Gastroesophageal sphincter (tissue), 3 donors: ENCODE data around the gene XYLT1.

ENCODE experiments used
- EP300 ChIP-seq: sonication (generic); formaldehyde crosslinking; IDR thresholded peaks from one replicate; pipeline ENCODE4 v1.6.1; 2017; ENCODE audit warnings: antibody characterized with exemption, mild to moderate bottlenecking
- POLR2A ChIP-seq, 2 donors: fragments of 450-650 bp; IDR thresholded peaks; one replicate each; pipeline ENCODE4 v1.6.1; 2017; ENCODE audit warnings: antibody characterized with exemption in 2 of 2, mild to moderate bottlenecking in 2 of 2, moderate library complexity in 1 of 2
- TF ChIP-seq, protein P1 (sequence below), 4 experiments: fragments of 200-600 bp in 2 of 4; fragments of 450-650 bp in 2 of 4; sonication (generic) in 1 of 4; IDR thresholded peaks; one replicate each; pipeline ENCODE4 v1.5.1; 2017 to 2019; ENCODE audit warnings: antibody characterized with exemption in 4 of 4, mild to moderate bottlenecking in 2 of 4, moderate library complexity in 2 of 4

DNA sequence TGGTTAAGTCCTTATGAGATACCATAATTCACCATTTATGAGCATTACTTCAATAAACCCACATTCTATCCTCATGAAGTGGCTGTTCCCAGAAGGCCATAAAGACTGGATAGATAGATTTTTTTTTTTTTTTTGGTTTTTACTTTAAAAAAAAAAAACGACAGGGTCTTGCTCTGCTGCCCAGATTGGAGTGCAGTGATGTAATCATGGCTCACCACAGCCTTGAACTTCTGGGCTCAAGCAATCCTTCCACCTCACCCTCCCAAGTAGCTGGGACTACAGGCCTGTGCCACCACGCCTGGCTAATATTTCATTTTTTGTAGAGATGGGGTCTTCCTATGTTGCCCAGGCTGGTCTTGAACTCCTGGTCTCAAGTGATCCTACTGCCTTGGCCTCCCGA, 102.3 kb downstream of the XYLT1 start:
- TF ChIP-seq EP300: no peak
- TF ChIP-seq, protein P1, sequence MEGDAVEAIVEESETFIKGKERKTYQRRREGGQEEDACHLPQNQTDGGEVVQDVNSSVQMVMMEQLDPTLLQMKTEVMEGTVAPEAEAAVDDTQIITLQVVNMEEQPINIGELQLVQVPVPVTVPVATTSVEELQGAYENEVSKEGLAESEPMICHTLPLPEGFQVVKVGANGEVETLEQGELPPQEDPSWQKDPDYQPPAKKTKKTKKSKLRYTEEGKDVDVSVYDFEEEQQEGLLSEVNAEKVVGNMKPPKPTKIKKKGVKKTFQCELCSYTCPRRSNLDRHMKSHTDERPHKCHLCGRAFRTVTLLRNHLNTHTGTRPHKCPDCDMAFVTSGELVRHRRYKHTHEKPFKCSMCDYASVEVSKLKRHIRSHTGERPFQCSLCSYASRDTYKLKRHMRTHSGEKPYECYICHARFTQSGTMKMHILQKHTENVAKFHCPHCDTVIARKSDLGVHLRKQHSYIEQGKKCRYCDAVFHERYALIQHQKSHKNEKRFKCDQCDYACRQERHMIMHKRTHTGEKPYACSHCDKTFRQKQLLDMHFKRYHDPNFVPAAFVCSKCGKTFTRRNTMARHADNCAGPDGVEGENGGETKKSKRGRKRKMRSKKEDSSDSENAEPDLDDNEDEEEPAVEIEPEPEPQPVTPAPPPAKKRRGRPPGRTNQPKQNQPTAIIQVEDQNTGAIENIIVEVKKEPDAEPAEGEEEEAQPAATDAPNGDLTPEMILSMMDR (IDR thresholded peaks at IDR 0.05): no peak
- no peak for TF ChIP-seq POLR2A (IDR thresholded peaks at IDR 0.05)
